ENCODE data around the gene TBC1D3B. TPM values are rescaled to one million over a fixed set of nuclear protein-coding genes. Genes with fewer than 3 reads are reported as not detected.

The TBC1D3B gene
- total RNA-seq, 1 experiment from 2014 or later, result 7.4 TPM

- intact Hi-C loops (cut with micrococcal nuclease; ENCODE audit: unreplicated experiment) (no loop called here), in situ Hi-C loops (cut with HindIII; ENCODE audit: low pct_unique_long_range_greater_than_20kb, low sequenced_read_pairs) (no loop called here)
- no TSS peak for BruUV-seq (replicated peaks)
- Histone ChIP-seq H3K27ac (ENCODE audit: low read length) (no peak overlapping the region), H3K4me1 (ENCODE audit: control insufficient read depth, insufficient read depth, low read length) (no peaks in the 10 kb centered on the region), H3K27me3 (ENCODE audit: control insufficient read depth, insufficient read depth, low read length) (peaks cover 2% of the 10 kb centered on the region), H3K4me3 (ENCODE audit: low read depth in 2 of 2, low read length in 2 of 2) (no peak overlapping the region), H3K36me3 (ENCODE audit: control insufficient read depth, insufficient read depth, low read length) (peaks cover 3% of the 10 kb centered on the region; the same call in 1 of the 2 replicates), H3K9me3 (ENCODE audit: control insufficient read depth, insufficient read depth, low read depth, low read length) (no peaks in the 10 kb centered on the region)
- no peak for TF ChIP-seq TCF7L2 (IDR thresholded peaks at IDR 0.05; ENCODE audit: low read depth, low read length)
- TF ChIP-seq CTCF (IDR thresholded peaks at IDR 0.05), result no peak
- TF ChIP-seq REST (IDR thresholded peaks at IDR 0.05; ENCODE audit: insufficient read depth in 1 of 2, low read depth in 2 of 2, low read length in 1 of 2), result no peak
- TF ChIP-seq POLR2AphosphoS5 (IDR thresholded peaks at IDR 0.05; ENCODE audit: low read depth, low read length), result no peak
- TF ChIP-seq SIN3A (IDR thresholded peaks at IDR 0.05; ENCODE audit: borderline replicate concordance, insufficient read depth, low read depth, low read length), result no peak
- DNase-seq (ENCODE audit: low read depth, low spot score) (no peak), ATAC-seq (no peak)
- CTCF ChIA-PET, result no interaction called here
- POLR2A ChIA-PET, result no interaction called here
Measured at GRCh38 chr17:36185416-36185815, 9.0 kb upstream of the TBC1D3B start.

- POLR2A ChIA-PET, result no interaction called here
- Histone ChIP-seq H3K4me1 (ENCODE audit: control insufficient read depth, insufficient read depth, low read length) (no peaks in the 10 kb centered on the region), H3K9me3 (ENCODE audit: control insufficient read depth, insufficient read depth, low read depth, low read length) (no peaks in the 10 kb centered on the region), H3K27ac (ENCODE audit: low read length) (no peak overlapping the region), H3K27me3 (ENCODE audit: control insufficient read depth, insufficient read depth, low read length) (peaks cover 2% of the 10 kb centered on the region), H3K4me3 (ENCODE audit: low read depth in 2 of 2, low read length in 2 of 2) (no peak overlapping the region), H3K36me3 (ENCODE audit: control insufficient read depth, insufficient read depth, low read length) (peaks cover 3% of the 10 kb centered on the region; the same call in 1 of the 2 replicates)
- BruUV-seq (replicated peaks), result no TSS peak
- ATAC-seq (no peak), DNase-seq (ENCODE audit: low read depth, low spot score) (no peak)
- intact Hi-C loops (cut with micrococcal nuclease; ENCODE audit: unreplicated experiment), result no loop called here
- in situ Hi-C loops (cut with HindIII; ENCODE audit: low pct_unique_long_range_greater_than_20kb, low sequenced_read_pairs), result no loop called here
- CTCF ChIA-PET, result no interaction called here
- no peak for TF ChIP-seq TCF7L2 (IDR thresholded peaks at IDR 0.05; ENCODE audit: low read depth, low read length)
- no peak for TF ChIP-seq REST (IDR thresholded peaks at IDR 0.05; ENCODE audit: insufficient read depth in 1 of 2, low read depth in 2 of 2, low read length in 1 of 2)
- TF ChIP-seq SIN3A (IDR thresholded peaks at IDR 0.05; ENCODE audit: borderline replicate concordance, insufficient read depth, low read depth, low read length), result no peak
- no peak for TF ChIP-seq POLR2AphosphoS5 (IDR thresholded peaks at IDR 0.05; ENCODE audit: low read depth, low read length)
- no peak for TF ChIP-seq CTCF (IDR thresholded peaks at IDR 0.05)
Measured at GRCh38 chr17:36184023-36184765, 7.8 kb upstream of the TBC1D3B start.

Measured in Panc1 (cell line).